Epithelial cell of proximal tubule (primary cell): ENCODE results near the gene CAMK2G. TPM values are rescaled to one million over a fixed set of nuclear protein-coding genes. Genes with fewer than 3 reads are reported as not detected.

Experiments
- DNase-seq: peaks from one replicate; pipeline ENCODE4 v3.0.0-alpha.2; 2011; ENCODE audit warnings: low read depth
- H3K4me3 ChIP-seq: 2 replicates; pipeline ENCODE4 v1.5.1; 2011; ENCODE audit warnings: low read depth, mild to moderate bottlenecking, low read length
- total RNA-seq: library from RNA; depleted of rRNA; stranded (reverse); fragments of >200 nt; gene quantifications from 2 replicates; pipeline ENCODE4 v1.2.3, GENCODE V29; 2015
- TF ChIP-seq, protein P1 (sequence below): conservative IDR thresholded peaks from 2 replicates; pipeline ENCODE4 v1.5.1; 2012; ENCODE audit warnings: low read depth, mild to moderate bottlenecking, low read length

Gene CAMK2G
- total RNA-seq, 1 donor from 2014 or later, result 15.2 TPM

DNA sequence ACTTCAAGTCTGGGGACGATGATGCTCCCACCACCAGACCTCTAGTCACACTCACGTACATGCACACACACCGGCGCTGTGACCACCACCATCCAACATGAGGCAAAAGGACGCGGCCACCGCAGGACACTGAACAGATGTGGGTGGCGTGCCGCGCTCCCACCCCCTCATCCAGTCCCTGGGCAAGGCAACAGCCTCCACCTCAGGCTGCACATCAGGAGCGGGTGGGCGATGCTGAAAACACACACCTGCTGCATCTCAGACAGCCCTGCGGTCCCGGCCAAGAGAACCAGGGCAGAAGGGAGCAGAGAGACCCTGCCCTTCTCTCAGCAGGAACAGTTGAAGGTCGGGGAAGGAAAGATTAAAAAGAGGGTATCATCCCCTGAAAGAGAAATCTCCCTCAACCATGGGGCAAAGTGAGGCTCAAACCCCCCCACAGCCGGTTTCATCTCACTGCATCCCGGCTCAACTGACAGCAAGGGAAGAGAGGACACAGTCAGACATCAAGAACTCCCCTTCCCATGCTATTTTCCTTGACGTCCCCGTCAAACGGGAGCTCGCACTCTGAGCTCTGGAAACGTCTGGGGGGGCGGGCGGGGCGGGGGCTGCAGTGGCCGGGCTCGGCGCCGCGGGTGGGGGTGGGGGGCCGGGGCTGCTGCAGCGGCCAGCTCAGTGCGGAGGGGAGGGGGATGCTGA lies 1.1 kb downstream of the CAMK2G start:
- peak overlapping the region; percentile 67 for H3K4me3 ChIP-seq
- no peak for DNase-seq
- TF ChIP-seq, protein P1, sequence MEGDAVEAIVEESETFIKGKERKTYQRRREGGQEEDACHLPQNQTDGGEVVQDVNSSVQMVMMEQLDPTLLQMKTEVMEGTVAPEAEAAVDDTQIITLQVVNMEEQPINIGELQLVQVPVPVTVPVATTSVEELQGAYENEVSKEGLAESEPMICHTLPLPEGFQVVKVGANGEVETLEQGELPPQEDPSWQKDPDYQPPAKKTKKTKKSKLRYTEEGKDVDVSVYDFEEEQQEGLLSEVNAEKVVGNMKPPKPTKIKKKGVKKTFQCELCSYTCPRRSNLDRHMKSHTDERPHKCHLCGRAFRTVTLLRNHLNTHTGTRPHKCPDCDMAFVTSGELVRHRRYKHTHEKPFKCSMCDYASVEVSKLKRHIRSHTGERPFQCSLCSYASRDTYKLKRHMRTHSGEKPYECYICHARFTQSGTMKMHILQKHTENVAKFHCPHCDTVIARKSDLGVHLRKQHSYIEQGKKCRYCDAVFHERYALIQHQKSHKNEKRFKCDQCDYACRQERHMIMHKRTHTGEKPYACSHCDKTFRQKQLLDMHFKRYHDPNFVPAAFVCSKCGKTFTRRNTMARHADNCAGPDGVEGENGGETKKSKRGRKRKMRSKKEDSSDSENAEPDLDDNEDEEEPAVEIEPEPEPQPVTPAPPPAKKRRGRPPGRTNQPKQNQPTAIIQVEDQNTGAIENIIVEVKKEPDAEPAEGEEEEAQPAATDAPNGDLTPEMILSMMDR, result no peak

DNA sequence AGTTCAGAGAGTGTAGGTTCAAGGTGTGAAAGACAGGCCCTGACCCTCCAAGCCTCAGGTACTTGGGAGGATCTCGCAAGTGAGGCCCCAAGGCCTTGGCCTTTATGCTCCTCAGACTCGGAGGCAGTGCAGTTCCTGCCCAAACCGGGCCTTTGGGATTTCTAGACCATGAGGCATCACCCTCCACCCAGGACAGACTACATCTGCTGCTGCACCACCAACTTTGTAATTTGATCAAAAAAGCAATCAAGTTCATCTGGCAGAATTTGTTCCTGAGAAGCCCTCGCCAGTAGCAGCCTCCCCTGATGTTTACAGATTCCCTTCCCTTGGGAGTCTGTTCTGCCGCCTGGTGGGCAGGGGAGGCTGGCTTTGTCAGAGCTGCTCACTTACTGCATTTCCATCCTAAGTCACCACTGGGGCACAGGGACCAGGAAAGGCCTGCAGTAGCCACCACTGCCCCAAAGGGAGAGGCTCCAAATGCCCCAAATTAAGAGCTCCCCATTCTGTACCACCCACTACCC lies 2.1 kb downstream of the CAMK2G start:
- DNase-seq, result no peak
- no peak overlapping the region for H3K4me3 ChIP-seq
- TF ChIP-seq, protein P1, result peak; percentile 21

DNA sequence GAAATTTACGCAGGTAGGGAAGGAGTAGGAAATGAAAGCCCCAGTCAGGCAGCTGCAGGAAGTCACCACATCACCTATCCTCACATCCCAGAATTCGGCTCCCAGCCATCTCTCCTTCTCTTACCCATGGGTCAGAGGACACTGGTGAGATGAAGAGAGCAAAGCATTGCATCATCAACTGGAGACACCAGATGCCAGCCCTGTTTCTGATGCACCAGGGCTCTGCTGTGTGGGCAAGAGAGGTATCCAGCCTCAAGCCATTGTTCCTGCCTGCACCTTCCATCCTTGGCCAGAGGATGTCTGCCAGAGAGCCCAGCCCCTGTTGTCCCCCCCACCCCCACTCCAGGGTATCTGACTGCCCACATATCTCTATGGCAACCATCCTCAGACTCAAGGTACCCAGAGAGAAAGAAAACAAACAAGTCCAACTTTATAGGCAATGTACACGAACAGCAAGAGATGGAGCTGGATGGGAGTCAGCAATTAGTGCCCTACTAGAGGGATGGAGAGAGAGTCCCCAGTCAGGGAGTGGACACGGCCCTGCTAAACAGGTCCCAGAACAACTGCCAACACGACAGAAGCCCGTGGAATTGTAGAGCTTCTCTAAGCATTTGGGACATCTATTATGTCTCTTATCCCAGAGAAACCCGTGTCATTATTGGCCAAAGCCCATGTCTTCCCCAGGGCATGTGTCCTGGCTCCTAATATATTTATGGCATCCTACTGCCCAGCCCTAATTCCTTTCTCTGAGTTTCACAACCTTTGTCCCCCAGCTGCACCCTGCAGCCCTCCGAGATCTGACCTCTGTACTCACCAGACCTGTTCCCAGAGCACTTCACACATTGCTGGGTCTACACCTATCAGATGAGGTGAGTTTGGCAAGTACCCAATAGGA lies 2.8 kb downstream of the CAMK2G start:
- H3K4me3 ChIP-seq, result no peak overlapping the region
- DNase-seq, result no peak
- TF ChIP-seq, protein P1, result no peak

DNA sequence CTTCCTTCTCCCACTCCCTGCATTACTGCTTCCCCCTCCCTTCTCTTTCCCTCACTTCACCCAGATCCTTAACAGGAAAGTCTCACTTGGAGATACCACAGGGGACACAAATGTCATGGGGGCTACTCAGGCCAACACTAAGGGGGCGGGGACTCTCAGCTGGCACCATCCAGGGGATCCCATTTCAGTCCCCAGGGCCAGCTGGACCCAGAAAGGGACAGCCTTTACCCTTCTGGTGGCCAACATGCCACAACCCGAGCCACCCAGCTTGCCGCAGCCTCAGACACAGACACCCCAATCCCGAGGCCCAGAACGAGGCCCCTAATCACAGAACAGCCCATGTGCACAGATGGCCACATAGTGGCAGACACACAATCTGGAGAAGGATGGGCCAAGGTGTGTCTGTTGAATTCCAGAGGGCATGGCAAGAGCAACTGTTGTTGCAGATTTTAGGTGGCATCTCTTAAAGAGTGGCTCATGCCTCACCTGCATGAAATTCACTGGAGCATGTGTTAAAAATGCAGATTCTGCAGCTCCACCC lies 5.6 kb downstream of the CAMK2G start:
- H3K4me3 ChIP-seq, result no peak overlapping the region
- TF ChIP-seq, protein P1, result no peak
- no peak for DNase-seq

DNA sequence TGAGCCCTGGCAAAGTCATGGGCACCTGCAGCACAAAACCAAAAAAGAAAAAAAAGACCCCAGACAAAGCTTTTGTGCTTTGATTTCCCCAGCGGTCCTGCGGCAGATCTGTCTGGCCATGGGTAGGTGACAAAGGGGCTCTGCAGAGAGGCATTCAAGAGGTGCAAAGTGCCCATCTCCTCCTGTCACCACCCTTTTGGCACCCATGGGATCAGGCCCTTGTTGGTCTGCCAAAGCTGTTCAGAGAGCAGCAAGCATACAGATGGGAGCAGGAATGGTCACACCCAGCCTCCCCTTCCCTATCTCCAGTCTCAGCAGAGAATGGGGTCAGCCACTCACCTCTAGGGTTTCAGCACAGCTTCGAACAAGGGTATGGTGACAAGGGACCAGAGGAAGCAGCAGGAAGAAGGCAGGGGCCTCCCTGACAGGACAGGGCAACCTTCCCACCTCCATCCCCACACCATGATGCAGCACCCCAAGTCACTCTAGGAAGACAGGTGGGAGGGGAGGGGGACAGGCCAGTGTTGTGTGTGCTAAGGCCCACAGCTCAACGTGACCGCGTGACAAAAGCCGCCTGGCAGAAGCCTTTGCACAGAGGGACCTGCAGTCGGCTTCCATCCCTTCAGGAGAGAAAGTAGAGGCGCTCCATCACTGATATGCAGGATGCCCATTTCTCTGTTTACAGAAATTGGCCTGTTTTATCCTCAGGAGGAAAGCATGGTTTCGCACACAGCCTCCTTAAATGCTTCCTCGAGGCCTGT lies 6.3 kb downstream of the CAMK2G start:
- no peak overlapping the region for H3K4me3 ChIP-seq
- TF ChIP-seq, protein P1, result no peak
- DNase-seq, result no peak

DNA sequence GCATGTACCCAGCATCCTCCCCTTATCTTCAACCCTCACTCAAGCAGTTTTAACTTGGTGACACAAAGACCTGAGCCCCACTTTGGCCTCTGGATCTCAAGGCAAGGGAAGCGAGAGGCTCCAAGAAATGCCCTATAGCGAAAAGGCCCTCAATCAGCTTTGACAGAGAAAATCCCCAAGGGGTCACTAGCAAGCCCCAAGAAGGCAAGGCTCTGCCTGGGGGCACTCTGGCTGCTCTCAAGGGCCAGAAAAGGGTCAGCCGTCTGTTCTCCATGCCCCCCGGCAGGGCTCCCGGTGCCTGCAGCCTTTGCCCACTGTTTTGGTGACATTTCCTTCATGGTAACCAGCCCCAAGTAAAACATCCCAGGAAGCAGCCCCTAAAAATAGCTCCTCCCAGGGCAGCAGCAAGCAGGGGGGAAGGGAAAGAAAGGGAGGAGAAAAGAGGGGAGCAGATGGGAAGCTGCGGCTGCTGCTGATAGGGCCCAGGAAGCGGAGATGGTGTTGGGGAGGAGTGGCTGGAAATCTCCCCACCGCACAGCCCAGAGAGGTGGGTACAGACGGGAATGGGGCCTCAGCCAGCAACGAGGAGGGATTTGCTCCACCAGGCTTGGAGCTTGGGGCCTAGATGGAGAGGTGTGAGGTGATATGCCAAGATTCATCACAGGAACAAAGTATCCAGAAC lies 7.1 kb downstream of the CAMK2G start:
- H3K4me3 ChIP-seq, result no peak overlapping the region
- DNase-seq, result no peak
- TF ChIP-seq, protein P1, result no peak
